Upper lobe of left lung (tissue), 4 donors: ENCODE measurements around the gene PKMYT1.

Source experiments
- CTCF ChIP-seq, 6 experiments: fragments of 450-650 bp in 4 of 6; fragments of 200-600 bp in 2 of 6; sonication (generic) in 2 of 6; IDR thresholded peaks; one replicate each; pipeline ENCODE4 v1.5.1; 2016 to 2019; ENCODE audit warnings: antibody characterized with exemption in 6 of 6
- EP300 ChIP-seq, 4 donors: sonication (generic); formaldehyde crosslinking; IDR thresholded peaks; one replicate each; pipeline ENCODE4 v1.5.1; 2017; ENCODE audit warnings: antibody characterized with exemption in 4 of 4, control low read depth in 2 of 4

GRCh38 chr16:2967721-2968161, 12.5 kb downstream of the PKMYT1 start:
- TF ChIP-seq CTCF (IDR thresholded peaks at IDR 0.05) (no peak), EP300 (IDR thresholded peaks at IDR 0.05) (no peak)
